Tibial nerve (tissue), 4 donors: ENCODE data around the gene ZBTB37. TPM values are rescaled to one million over a fixed set of nuclear protein-coding genes. Genes with fewer than 3 reads are reported as not detected.

Experiments
- DNase-seq, 2 donors: peaks; one replicate each; pipeline ENCODE4 v3.0.0-alpha.2; 2019; ENCODE audit warnings: low spot score in 2 of 2
- H3K27ac ChIP-seq, 4 donors: fragments of 200-600 bp; sonication (generic) in 3 of 4; one replicate each; pipeline ENCODE4 v1.5.1; 2017 to 2019; ENCODE audit warnings: mild to moderate bottlenecking in 1 of 4
- H3K27me3 ChIP-seq, 2 donors: fragments of 200-600 bp; sonication (generic) in 1 of 2; one replicate each; pipeline versions ENCODE4 v1.5.1 to v1.6.0; 2017 to 2019
- H3K36me3 ChIP-seq, 3 donors: fragments of 200-600 bp; sonication (generic); one replicate each; pipeline ENCODE4 v1.5.1; 2018 to 2019
- H3K4me1 ChIP-seq, 4 donors: fragments of 200-600 bp; sonication (generic) in 3 of 4; one replicate each; pipeline ENCODE4 v1.5.1; 2017 to 2019
- H3K4me3 ChIP-seq, 4 donors: fragments of 200-600 bp; sonication (generic) in 3 of 4; one replicate each; pipeline ENCODE4 v1.5.1; 2017 to 2019; ENCODE audit warnings: mild to moderate bottlenecking in 1 of 4, moderate library complexity in 1 of 4
- H3K9me3 ChIP-seq, 4 donors: fragments of 200-600 bp; sonication (generic) in 3 of 4; one replicate each; pipeline ENCODE4 v1.5.1; 2017 to 2019
- CTCF ChIP-seq, 5 experiments: fragments of 200-600 bp in 3 of 5; fragments of 450-650 bp in 2 of 5; sonication (generic) in 3 of 5; IDR thresholded peaks; one replicate each; pipeline ENCODE4 v1.5.1; 2016 to 2019; ENCODE audit warnings: antibody characterized with exemption in 5 of 5, mild to moderate bottlenecking in 3 of 5, moderate library complexity in 2 of 5
- EP300 ChIP-seq, 2 donors: sonication (generic); formaldehyde crosslinking; IDR thresholded peaks; one replicate each; pipeline ENCODE4 v1.6.1; 2017; ENCODE audit warnings: antibody characterized with exemption in 2 of 2, mild to moderate bottlenecking in 1 of 2
- POLR2A ChIP-seq, 2 donors: fragments of 450-650 bp; IDR thresholded peaks; one replicate each; pipeline ENCODE4 v1.6.1; 2017; ENCODE audit warnings: antibody characterized with exemption in 2 of 2, mild to moderate bottlenecking in 2 of 2, moderate library complexity in 2 of 2
- WGBS, 2 donors: methylation state at CpG; one replicate each; pipeline ENCODE4 v1.1.5; 2018; 5-methylcytosine and 5-hydroxymethylcytosine counted together
- total RNA-seq, 4 donors: library from RNA; depleted of rRNA; stranded (reverse); fragments of >200 nt; gene quantifications; one replicate each; pipeline ENCODE4 v1.1.0, GENCODE V29; 2016

ZBTB37 gene
- total RNA-seq, 4 donors from 2014 or later: 11.7 to 17.0 (median 13.7) TPM

- Histone ChIP-seq H3K9me3 (no peaks in the 10 kb centered on the region), H3K36me3 (peaks cover 0 to 18% (median 0%) of the 10 kb centered on the region in 3 donors), H3K4me3 (no peak overlapping the region), H3K4me1 (no peaks in the 10 kb centered on the region), H3K27me3 (no peaks in the 10 kb centered on the region), H3K27ac (no peak overlapping the region)
- DNase-seq: no peak
- 82 to 89% methylated on average over 3 of the region's 3 CpGs for WGBS, 2 donors
- TF ChIP-seq EP300 (IDR thresholded peaks at IDR 0.05) (no peak), POLR2A (IDR thresholded peaks at IDR 0.05) (no peak), CTCF (IDR thresholded peaks at IDR 0.05) (no peak)
Measured at GRCh38 chr1:173913111-173913510, 44.9 kb downstream of the ZBTB37 start.

GRCh38 chr1:173914366-173914871, 46.2 kb downstream of the ZBTB37 start:
- 78 to 82% methylated on average over 10 to 13 of the region's 13 CpGs for WGBS, 2 donors
- TF ChIP-seq CTCF (IDR thresholded peaks at IDR 0.05) (peak in 2 of 5 experiments; percentile 2 to 15), EP300 (IDR thresholded peaks at IDR 0.05) (no peak)
- Histone ChIP-seq H3K27me3 (no peaks in the 10 kb centered on the region), H3K9me3 (no peaks in the 10 kb centered on the region), H3K36me3 (peaks cover 0 to 10% (median 0%) of the 10 kb centered on the region in 3 donors), H3K27ac (no peak overlapping the region), H3K4me1 (no peaks in the 10 kb centered on the region), H3K4me3 (no peak overlapping the region)
- DNase-seq: no peak

- H3K4me1 ChIP-seq: no peaks in the 10 kb centered on the region
- DNase-seq: no peak
- 66 to 69% methylated on average over 2 of the region's 2 CpGs for WGBS, 2 donors
- H3K27me3 ChIP-seq: no peaks in the 10 kb centered on the region
- TF ChIP-seq POLR2A (IDR thresholded peaks at IDR 0.05) (no peak), CTCF (IDR thresholded peaks at IDR 0.05) (no peak), EP300 (IDR thresholded peaks at IDR 0.05) (no peak)
- H3K9me3 ChIP-seq: no peaks in the 10 kb centered on the region
- no peak overlapping the region for H3K27ac ChIP-seq
- H3K4me3 ChIP-seq: no peak overlapping the region
- peaks cover 0 to 3% (median 0%) of the 10 kb centered on the region in 3 donors for H3K36me3 ChIP-seq
Measured at GRCh38 chr1:173915596-173915995, 47.4 kb downstream of the ZBTB37 start.

GRCh38 chr1:173916667-173917066, 48.5 kb downstream of the ZBTB37 start:
- TF ChIP-seq CTCF (IDR thresholded peaks at IDR 0.05) (no peak), POLR2A (IDR thresholded peaks at IDR 0.05) (no peak), EP300 (IDR thresholded peaks at IDR 0.05) (no peak)
- WGBS, 2 donors: 69 to 72% methylated on average over 4 of the region's 4 CpGs
- DNase-seq: no peak
- H3K27me3 ChIP-seq: no peaks in the 10 kb centered on the region
- H3K36me3 ChIP-seq: peaks cover 0 to 3% (median 0%) of the 10 kb centered on the region in 3 donors
- H3K4me1 ChIP-seq: no peaks in the 10 kb centered on the region
- H3K9me3 ChIP-seq: no peaks in the 10 kb centered on the region
- H3K4me3 ChIP-seq: no peak overlapping the region
- no peak overlapping the region for H3K27ac ChIP-seq

- DNase-seq: no peak
- Histone ChIP-seq H3K9me3 (no peaks in the 10 kb centered on the region), H3K27me3 (no peaks in the 10 kb centered on the region), H3K36me3 (peaks cover 0 to 3% (median 0%) of the 10 kb centered on the region in 3 donors), H3K4me3 (no peak within 1 kb of the TSS), H3K27ac (no peak within 1 kb of the TSS), H3K4me1 (no peaks in the 10 kb centered on the region)
- 86 to 94% methylated on average over 3 of the region's 3 CpGs for WGBS, 2 donors
- TF ChIP-seq CTCF (IDR thresholded peaks at IDR 0.05): no peak
- TF ChIP-seq EP300 (IDR thresholded peaks at IDR 0.05): no peak
- no peak for TF ChIP-seq POLR2A (IDR thresholded peaks at IDR 0.05)
Measured at GRCh38 chr1:173917149-173917548, 49.0 kb downstream of the ZBTB37 start, which contains the start of gene SERPINC1. Gene SERPINC1 (minus strand): TSS chr1:173917327. CDS start chr1:173917259, 68 bp downstream.
